GM18526 (cell line): ENCODE measurements around the gene SNRPB.

Source experiments
- POLR2A ChIP-seq: IDR thresholded peaks from 3 replicates; pipeline ENCODE4 v1.6.1; 2011; ENCODE audit not compliant: insufficient read length; ENCODE audit errors: extremely low read depth

Gene SNRPB

DNA sequence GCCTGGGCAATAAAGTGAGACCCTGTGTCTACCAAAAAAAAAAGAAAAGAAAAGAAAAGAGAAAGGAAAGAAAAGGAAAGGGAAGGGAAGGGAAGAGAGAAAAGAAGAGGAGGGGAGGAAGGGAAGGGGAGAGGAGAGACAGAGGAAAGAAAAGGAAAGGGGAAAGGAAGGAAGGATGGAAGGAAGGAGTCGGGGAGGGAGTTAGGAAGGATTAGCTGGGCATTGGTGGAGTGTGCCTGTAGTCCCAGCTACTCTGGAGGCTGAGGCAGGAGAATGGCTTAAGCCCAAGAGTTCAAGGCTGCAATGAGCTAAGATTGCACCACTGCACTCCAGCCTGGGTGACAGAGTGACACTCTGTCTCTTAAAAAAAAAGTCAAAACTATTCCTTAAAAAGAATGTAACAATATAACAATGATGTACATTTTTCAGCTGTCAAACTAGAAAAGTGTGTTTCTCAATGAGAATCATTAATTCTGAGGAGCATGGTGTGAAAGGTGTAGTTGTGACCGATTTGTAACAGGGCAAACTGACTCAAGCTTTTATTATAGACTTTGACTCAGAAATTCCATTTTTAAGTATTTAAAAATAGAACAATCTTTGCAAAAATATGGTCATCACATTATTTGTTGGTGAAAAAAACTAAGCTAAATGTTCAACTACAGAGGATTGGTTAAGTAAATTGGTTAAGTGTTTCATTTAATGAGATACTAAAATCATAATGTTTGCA lies 14.7 kb downstream of the SNRPB start:
- no peak for TF ChIP-seq POLR2A

- no peak for TF ChIP-seq POLR2A
Observed at GRCh38 chr20:2453792-2454191, 16.8 kb downstream of the SNRPB start.

DNA sequence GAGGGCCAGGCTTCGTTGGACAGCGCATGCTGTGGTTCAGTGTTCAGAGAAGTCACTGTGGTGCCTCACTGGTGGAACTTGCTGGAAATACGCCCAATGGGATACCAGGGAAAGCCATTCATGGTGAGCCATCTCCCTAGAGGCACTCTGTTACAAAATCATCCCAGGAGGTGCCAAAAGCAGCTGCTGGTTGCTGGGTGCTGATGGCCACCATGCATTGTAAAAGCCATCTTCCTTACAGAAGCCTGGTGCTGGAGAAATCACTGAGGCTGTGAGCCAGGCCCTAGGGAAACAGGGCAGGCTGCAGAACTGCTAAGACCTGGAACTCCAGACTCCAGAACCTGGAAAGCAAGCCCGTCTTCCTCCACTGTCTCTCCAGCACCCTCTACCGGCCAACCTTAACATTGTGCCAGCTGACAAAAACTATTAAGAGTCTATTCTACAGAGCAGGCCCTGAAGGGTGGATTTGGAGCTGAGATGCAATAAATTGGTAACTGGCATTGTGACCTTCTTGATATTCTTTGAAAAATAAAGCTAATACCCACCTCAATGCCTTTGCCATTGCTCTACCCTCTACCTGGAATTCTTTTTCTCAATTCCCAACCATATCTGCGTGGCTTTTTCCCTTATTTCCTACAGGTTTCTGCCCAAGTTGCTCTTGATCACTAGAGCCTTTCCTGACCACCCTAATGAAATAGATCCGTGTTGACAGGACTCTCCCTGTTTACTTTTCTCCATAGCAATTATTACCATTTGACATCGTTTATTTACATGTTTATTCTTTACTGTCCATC lies 18.5 kb downstream of the SNRPB start:
- TF ChIP-seq POLR2A, result no peak

DNA sequence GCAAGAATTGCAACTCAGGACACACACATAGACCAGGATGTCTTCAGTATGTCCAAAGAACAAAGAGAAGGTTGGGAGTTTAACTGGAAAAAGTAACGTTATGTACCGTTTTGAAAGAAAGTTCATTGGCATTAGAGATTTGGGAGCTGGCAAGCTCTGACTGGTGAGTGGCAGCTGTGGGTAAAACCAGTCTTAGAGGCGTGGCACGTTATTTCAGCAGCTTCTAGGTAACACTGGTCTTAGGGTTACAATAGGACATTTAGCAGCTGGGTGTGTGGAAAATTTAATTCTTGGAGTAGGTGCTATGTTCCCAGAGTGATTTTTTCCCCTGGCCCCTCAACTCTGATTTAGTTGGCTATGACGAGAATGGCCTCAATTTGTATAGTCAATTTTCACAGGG lies 19.2 kb downstream of the SNRPB start:
- no peak for TF ChIP-seq POLR2A

DNA sequence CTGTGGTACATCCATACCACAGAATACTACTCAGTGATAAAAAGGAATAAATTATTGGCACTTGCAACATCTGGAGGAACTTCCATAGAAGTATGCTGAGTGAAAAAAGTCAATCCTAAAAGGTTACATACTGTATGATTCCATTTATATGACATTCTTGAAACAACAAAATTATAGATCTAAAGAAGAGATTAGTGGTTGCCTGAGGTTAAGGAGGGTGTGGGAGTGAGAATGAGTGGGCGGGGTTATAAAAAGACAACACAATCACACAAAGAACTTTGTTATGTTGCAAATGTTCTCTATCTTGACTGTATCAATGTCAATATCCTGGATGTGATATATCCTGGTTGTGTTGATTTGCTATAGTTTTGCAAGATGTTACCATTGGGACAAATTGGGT lies 21.2 kb downstream of the SNRPB start:
- no peak for TF ChIP-seq POLR2A

GRCh38 chr20:2446845-2447244 lies 23.7 kb downstream of the SNRPB start:
- TF ChIP-seq POLR2A, result no peak

DNA sequence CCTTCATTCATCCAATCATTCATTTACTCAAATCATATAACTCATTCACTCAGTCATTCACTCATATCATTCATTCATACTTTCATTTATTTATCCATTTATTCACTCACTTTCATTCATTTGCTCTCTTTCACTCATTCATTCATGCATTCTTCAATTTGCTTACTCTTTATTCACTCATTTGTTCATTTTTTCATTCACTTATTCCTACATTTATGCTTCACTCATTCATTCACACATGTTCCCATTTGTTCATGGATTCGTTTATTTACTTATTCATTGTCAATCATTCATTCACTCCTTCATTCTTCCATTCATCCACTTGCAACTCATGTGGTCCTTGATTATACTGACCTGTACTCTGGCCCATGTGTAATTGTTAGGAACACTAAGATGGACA lies 39.4 kb downstream of the SNRPB start:
- TF ChIP-seq POLR2A, result no peak

DNA sequence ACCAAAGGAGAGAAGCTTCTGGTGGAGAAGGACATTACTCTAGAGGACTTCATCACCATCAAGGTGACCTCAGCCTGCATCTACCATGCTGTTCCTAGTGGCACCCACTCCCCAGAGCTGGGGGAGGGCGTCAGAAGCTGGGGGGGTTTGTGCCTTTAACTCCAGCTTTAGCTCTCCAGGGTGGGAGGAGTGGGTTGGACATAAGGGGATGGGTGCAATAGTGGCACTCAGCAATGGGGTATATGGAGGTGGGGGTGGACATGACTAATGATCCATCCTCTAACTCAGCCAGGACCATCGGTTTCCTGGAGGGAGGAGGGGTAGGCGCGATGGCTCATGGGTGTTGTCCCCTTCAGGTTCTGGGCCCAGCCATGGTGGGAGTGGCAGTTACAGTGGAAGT lies 40.1 kb downstream of the SNRPB start:
- no peak for TF ChIP-seq POLR2A

GRCh38 chr20:2429051-2429450 lies 41.5 kb downstream of the SNRPB start:
- no peak for TF ChIP-seq POLR2A

DNA sequence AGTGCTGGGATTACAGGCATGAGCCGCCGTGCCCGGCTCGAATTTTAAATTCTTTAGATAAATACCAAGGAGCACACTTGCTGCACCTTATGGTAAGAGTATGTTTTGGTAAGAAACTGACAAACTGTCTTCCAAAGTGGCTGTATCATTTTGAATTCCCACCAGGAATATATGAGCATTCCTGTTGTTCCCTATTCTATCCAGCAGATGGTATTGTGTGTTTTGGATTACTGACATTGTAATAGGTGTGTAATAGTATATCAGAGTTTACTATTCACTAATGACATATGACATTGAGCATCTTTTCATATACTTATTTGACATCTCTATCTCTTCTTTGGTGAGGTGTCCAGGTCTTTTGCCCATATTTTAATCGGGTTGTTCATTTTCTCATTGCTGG lies 49.3 kb downstream of the SNRPB start:
- TF ChIP-seq POLR2A, result no peak

DNA sequence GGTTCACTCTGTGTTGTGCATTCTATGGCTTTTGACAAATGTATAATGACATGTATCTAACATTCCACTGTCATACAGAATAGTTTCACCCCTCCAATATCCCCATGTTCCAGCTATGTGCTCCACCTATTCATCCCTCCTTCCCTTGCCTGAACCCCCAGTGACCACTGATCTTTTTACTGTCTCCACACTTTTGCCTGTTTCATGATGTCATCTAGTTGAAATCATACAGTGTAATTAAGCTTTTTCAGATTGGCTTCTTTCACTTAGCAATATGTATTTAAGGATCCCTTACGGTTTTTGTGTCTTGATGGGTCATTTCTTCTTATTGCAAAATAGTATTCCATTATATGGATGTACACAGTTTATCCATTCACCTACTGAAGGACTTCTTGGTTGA lies 50.1 kb downstream of the SNRPB start:
- TF ChIP-seq POLR2A, result no peak

- no peak for TF ChIP-seq POLR2A
Observed at GRCh38 chr20:2418388-2418787, 52.2 kb downstream of the SNRPB start.

DNA sequence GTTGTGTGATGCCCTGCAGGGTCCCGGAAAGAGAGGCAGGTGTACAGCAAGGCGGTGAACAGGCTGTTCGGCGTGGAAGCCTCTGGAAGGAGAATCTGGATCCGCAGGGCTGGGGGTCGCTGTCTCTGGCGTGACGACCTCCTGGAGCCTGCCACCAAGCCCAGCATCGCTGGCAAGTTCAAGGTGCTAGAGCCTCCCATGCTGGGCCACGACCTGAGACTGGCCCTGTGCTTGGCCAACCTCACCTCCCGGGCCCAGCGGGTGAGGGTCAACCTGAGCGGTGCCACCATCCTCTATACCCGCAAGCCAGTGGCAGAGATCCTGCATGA lies 53.4 kb downstream of the SNRPB start:
- TF ChIP-seq POLR2A, result no peak

GRCh38 chr20:2416541-2417212 lies 53.9 kb downstream of the SNRPB start:
- TF ChIP-seq POLR2A, result no peak
